GM08714 (cell line): ENCODE measurements around the gene CTIF.

Experiments used
- H3K4me3 ChIP-seq: fragments of 200-500 bp; sonication (Bioruptor generic); 2 replicates; pipeline ENCODE4 v1.5.1; 2014; ENCODE audit warnings: mild to moderate bottlenecking, low read length, inconsistent platforms
- ZNF274 ChIP-seq: IDR thresholded peaks from 2 replicates; pipeline ENCODE4 v1.6.1; 2012; ENCODE audit warnings: mild to moderate bottlenecking, low read depth, low read length

The CTIF gene

GRCh38 chr18:48871391-48872166 is 332.7 kb downstream of the CTIF start:
- no peak overlapping the region for H3K4me3 ChIP-seq
- TF ChIP-seq ZNF274 = no peak

GRCh38 chr18:48872234-48873145 is 333.7 kb downstream of the CTIF start:
- H3K4me3 ChIP-seq = no peak overlapping the region

GRCh38 chr18:48874233-48874632 is 335.4 kb downstream of the CTIF start:
- no peak for TF ChIP-seq ZNF274

More at GRCh38 chr18:48872234-48873145, 333.7 kb downstream of the CTIF start:
- TF ChIP-seq ZNF274 = no peak

GRCh38 chr18:48874701-48875162 is 335.9 kb downstream of the CTIF start:
- H3K4me3 ChIP-seq = no peak overlapping the region
- no peak for TF ChIP-seq ZNF274

More at GRCh38 chr18:48874233-48874632, 335.4 kb downstream of the CTIF start:
- H3K4me3 ChIP-seq = no peak overlapping the region

GRCh38 chr18:48875314-48875941 is 336.6 kb downstream of the CTIF start:
- TF ChIP-seq ZNF274 = no peak
- no peak overlapping the region for H3K4me3 ChIP-seq

- H3K4me3 ChIP-seq = no peak overlapping the region
- TF ChIP-seq ZNF274 = no peak
Measured at GRCh38 chr18:48875942-48876511, 337.2 kb downstream of the CTIF start.

GRCh38 chr18:48876590-48876989 is 337.8 kb downstream of the CTIF start:
- TF ChIP-seq ZNF274 = no peak
- H3K4me3 ChIP-seq = no peak overlapping the region

- no peak for TF ChIP-seq ZNF274
- H3K4me3 ChIP-seq = no peak overlapping the region
Measured at GRCh38 chr18:48877941-48878340, 339.1 kb downstream of the CTIF start.

GRCh38 chr18:48878471-48878870 is 339.6 kb downstream of the CTIF start:
- no peak for TF ChIP-seq ZNF274
- H3K4me3 ChIP-seq = no peak overlapping the region

- H3K4me3 ChIP-seq = no peak overlapping the region
- no peak for TF ChIP-seq ZNF274
Measured at GRCh38 chr18:48879008-48879431, 340.2 kb downstream of the CTIF start.

- H3K4me3 ChIP-seq = no peak overlapping the region
- TF ChIP-seq ZNF274 = no peak
Measured at GRCh38 chr18:48880931-48881330, 342.1 kb downstream of the CTIF start.

GRCh38 chr18:48882379-48882778 is 343.5 kb downstream of the CTIF start:
- H3K4me3 ChIP-seq = no peak overlapping the region
- TF ChIP-seq ZNF274 = no peak

GRCh38 chr18:48884306-48884705 is 345.5 kb downstream of the CTIF start:
- no peak for TF ChIP-seq ZNF274
- H3K4me3 ChIP-seq = no peak overlapping the region

- TF ChIP-seq ZNF274 = no peak
Measured at GRCh38 chr18:48884771-48885170, 345.9 kb downstream of the CTIF start.

More at GRCh38 chr18:48884771-48885170, 345.9 kb downstream of the CTIF start:
- no peak overlapping the region for H3K4me3 ChIP-seq
